ENCODE results near the gene TMEM38B.

TMEM38B gene, protein sequence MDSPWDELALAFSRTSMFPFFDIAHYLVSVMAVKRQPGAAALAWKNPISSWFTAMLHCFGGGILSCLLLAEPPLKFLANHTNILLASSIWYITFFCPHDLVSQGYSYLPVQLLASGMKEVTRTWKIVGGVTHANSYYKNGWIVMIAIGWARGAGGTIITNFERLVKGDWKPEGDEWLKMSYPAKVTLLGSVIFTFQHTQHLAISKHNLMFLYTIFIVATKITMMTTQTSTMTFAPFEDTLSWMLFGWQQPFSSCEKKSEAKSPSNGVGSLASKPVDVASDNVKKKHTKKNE

DNA sequence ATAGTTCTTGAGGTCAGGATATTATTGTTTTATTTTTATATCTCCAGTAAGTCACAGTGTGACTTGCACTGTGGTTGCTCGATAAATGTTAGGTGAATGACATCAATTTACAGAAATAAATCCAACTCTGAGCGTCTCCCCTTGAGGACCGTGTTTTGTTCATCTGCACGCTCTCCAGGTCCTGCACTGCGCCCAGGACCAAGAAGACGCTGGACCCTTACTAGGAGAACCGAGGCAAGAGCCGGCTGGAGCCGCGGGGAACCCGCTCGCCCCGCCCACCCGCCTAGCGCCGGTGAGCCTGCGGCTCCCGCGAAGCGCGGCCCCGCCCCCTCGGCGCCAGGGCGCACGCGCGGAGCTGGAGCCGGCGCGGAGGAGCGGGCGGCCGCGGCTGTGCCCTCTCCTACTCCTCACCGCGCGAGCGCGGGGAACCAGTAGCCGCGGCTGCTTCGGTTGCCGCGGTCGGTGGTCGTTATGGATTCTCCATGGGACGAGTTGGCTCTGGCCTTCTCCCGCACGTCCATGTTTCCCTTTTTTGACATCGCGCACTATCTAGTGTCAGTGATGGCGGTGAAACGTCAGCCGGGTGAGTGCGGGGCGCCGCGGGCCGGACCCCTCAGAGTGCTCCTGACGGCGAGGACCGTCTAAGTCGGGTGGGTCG lies at the start of gene TMEM38B:
Gene TMEM38B (plus strand): TSS at position 352 of the 658 bp plus-strand sequence. CDS start 120 bp downstream, at position 472.
- DNase-seq (ENCODE audit: insufficient read length, low spot score) (peak; percentile 97), FAIRE-seq (peak; percentile 64)
- peak; percentile 76 for TF ChIP-seq POLR2A (IDR thresholded peaks at IDR 0.05; ENCODE audit: low read depth, low read length)

DNA sequence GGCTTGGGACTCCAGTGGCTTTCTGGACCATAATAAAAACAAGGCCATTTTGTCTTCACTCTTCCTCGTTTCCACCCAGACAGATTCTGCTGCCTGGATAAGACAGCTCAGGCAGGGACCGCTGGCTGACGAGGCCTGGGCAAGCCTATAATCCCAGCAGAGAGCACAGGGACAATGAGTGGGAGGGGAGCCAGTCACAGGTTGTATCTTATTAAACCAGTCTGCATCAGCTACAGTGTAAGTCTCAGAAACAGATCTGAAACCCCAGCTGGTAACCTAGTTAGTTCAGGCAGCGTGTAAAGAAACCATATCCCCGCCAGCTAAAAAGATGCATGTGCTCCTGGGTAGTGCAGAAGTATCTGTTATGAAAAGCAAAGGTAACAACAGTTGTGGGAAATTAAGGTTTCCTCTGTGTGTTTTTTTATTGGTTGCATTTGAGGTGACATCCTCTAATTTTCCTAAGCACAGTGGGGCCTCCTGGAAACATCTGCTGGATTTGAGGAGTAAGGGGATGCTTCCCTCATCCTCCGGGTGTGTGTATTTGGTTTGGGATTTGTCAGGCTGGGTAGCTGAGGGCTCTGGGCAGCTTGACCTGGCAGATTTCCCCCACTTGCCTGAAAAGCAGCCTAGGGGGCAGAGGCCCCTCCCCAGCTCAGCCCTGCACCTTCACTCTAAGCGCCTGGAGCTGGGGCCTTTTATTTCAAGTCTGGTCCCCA lies 47.3 kb upstream of the TMEM38B start:
- DNase-seq (ENCODE audit: insufficient read length, low spot score): no peak
- no peak for TF ChIP-seq POLR2A (IDR thresholded peaks at IDR 0.05; ENCODE audit: low read depth, low read length)
- no peak for FAIRE-seq

DNA sequence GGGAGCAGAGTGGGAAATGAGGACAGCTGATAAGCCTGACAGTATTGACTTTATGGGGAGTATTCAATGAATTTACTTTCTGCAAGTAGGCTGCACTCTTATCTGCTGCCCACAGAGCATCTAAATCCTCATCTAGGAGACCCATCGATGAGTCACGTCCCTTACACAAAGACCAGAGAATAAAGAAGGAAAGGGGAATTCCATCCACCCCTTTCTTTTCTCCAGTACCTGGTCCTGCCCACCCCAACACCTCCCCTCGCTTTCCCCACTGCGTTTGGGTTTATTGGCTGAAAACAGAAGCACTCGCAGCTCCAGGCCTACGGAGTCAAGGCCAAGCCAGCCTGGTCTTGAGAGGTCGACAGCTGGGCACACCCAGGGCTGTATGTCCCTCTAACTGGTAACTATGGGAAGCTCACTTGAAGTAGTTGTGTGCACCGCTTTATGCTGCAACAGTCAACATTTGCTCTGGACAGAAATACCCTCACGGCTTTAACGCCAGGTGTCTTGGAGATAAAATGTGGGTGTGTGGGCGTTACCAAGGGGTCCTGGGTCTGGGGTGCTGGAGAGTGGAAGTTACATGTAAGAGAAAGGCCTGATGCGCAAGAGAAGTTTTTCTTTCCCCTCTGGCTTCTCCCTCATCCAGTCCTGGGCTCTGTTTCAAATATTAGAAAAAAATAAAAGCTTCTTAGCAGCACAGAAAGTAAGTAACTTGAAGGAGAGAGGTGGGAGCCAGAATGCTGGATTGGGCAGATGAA lies 46.6 kb upstream of the TMEM38B start:
- no peak for TF ChIP-seq POLR2A (IDR thresholded peaks at IDR 0.05; ENCODE audit: low read depth, low read length)
- FAIRE-seq: no peak
- no peak for DNase-seq (ENCODE audit: insufficient read length, low spot score)

DNA sequence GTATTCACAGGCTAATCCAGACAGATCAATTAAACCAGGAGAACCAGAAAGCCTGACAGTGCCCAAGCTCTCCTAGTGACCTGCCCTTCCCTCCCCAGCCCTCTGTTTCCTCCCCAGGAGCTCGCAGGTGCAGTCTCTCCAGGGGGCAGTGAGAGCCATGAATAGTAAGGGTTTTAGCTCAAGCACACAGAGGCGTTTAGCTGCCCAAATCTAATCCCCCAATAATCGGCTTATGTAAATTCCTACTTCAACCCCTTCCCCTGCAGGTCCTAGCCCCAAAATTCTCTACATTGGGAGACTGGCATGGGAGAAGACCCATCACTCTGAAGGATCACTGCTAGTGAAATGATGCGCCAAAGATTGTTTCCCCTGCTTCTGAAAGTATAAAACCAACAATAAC lies 42.5 kb upstream of the TMEM38B start:
- no peak for TF ChIP-seq POLR2A (IDR thresholded peaks at IDR 0.05; ENCODE audit: low read depth, low read length)
- FAIRE-seq (no peak), DNase-seq (ENCODE audit: insufficient read length, low spot score) (no peak)

DNA sequence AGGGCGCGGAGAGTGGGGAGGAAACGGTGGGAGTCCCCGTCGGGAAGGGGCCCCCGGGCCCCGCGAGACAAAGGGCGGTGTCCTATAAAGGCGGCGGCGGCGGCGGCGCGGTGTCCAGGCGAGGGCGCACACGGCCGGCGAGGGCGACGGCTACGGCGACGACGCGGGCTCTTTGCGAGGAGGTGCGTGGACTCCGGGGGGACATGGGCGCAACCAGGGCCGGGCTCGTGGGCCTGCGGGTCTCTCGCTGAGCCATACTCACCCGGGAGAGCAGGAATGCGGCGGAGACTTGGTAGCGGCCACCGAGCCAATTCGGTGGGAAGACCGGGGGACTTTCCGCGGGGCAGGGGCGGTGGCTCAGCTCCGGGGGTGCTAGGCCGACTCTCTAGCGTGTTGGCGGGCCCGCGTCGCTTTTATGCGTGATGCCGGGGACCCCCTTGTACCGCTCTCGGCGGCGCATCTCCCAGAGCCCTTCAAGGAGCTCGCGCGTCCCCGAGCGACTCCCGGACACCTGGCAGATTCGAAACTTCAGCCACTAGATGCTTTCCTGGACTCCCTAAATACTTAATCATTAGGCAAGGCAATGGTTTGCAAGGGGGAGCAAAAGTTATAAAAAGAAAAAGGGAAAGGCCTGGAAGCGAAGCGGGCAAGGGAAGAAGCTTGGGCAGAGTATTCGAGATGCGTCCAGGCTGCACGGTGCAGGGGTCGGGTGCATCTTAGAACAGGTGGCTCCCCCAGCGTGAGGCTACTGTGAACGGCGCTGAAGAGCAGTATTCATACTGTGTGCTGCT lies 38.0 kb upstream of the TMEM38B start:
- no peak for TF ChIP-seq POLR2A (IDR thresholded peaks at IDR 0.05; ENCODE audit: low read depth, low read length)
- FAIRE-seq (no peak), DNase-seq (ENCODE audit: insufficient read length, low spot score) (no peak)

DNA sequence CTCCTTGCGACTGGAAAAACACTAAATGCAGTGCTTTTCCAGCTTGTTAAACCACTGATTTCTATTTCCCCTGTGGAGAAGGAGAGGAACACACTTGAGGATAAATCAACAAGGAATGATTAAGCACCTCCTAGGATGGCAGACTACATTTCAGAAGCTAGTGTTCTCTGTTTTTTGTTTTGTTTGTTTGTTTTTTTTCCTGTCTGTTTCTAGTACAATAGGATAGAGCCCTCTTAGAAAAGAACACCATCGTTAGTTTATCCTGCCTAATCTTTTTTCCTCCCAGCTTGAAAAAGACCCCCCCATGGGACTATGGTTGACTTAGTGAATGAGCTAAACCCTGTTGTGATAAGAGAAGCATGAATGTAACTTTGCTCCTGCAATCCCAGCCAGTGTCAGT lies 36.0 kb upstream of the TMEM38B start:
- no peak for FAIRE-seq
- DNase-seq (ENCODE audit: insufficient read length, low spot score): no peak
- TF ChIP-seq POLR2A (IDR thresholded peaks at IDR 0.05; ENCODE audit: low read depth, low read length): no peak

DNA sequence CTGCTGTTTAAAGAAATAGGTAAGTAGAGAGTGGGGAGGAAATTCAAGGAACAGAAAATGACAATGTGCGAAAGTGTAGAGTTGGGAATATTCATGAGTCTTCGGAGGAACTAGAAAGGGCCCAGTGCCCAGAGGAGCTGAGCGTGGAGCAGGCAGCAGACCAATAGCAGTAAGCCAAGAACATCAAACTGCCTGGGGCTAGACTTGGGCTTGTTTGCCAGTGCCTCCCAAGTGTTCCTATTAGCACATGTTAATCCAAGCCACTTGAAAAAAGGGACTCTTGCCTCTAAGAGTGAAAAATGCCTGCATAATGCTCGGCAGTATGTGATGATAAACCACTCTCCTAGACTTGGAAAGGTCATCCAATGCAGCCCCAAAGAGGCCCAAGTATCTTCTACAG lies 33.3 kb upstream of the TMEM38B start:
- DNase-seq (ENCODE audit: insufficient read length, low spot score): no peak
- no peak for FAIRE-seq
- no peak for TF ChIP-seq POLR2A (IDR thresholded peaks at IDR 0.05; ENCODE audit: low read depth, low read length)

DNA sequence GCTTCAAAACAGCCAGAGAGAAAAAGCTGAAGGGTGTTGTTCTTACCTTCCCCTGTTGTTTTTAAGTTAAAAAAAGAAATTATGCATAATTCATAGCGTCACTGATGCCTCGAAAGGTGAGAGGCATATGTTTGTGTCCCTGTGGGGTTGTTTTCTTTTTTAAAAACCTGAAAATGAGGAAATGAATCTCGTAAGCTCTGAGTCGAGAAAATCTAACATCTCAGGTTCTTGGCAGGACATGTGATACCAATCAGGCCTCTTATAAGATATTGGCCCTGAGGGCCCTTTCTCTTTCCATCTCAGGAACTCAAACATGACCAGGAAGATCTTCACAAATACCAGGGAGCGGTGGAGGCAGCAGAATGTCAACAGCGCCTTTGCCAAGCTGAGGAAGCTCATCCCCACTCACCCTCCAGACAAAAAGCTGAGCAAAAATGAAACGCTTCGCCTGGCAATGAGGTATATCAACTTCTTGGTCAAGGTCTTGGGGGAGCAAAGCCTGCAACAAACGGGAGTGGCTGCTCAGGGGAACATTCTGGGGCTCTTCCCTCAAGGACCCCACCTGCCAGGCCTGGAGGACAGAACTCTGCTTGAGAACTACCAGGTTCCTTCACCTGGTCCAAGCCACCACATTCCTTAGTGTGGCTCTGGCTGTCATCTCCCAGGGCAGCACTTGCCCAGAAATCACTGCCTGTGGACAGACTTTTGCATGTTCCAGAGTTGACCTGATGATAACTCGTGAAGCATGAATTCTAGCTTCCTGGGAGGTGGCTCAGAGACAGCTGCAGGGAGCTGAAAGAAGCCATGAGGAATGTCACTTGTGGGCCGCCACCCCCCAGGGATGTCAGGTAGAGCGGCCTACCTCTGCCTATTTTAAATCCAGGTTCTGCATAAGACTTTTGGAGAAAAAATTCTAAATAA lies 31.9 kb upstream of the TMEM38B start, which contains the start of gene TAL2:
Gene TAL2 (plus strand): TSS at position 274 of the 921 bp plus-strand sequence. CDS start 40 bp downstream, at position 314.
- FAIRE-seq (no peak), DNase-seq (ENCODE audit: insufficient read length, low spot score) (no peak)

DNA sequence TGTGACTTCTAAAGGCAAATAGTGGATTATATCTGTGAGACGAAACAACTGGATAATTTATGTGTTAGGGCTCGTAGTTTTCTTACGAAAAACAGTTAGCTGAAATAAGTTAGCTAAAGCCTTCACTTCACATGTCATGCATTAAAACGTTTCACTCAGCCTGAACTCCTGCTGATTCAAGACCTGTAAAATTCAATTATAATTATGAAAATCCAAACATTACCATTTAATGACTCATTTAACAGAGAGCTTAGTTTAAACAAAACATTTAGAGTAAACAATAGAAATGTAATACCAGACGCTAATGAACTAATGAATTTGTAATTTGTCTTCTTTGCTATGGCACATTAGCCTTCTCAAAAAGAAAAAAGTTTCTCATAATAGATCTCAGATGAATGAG lies 30.4 kb upstream of the TMEM38B start:
- FAIRE-seq (no peak), DNase-seq (ENCODE audit: insufficient read length, low spot score) (no peak)
- no peak for TF ChIP-seq POLR2A (IDR thresholded peaks at IDR 0.05; ENCODE audit: low read depth, low read length)

More for the DNA sequence above, 31.9 kb upstream of the TMEM38B start, which contains the start of gene TAL2:
- no peak for TF ChIP-seq POLR2A (IDR thresholded peaks at IDR 0.05; ENCODE audit: low read depth, low read length)

DNA sequence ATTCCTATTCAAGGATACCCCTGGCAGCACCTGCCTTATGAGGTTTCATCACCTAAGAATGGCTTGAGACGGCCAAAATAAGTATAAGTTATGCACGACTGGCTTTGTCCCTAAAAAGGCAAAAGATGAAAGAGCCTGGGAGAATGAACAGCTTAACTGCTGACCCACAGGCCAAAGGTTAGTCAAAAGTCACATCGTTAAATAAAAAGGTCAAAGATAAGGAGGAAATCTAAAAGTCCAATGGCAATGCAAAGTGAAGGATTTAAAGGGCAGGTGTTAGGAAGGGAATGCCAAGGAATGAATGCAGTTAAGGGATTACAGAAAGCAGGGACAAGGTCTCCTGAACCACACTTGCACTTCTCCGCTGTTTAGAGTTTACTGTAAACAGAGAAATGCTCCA lies 26.5 kb upstream of the TMEM38B start:
- no peak for TF ChIP-seq POLR2A (IDR thresholded peaks at IDR 0.05; ENCODE audit: low read depth, low read length)
- FAIRE-seq: no peak
- DNase-seq (ENCODE audit: insufficient read length, low spot score): no peak

DNA sequence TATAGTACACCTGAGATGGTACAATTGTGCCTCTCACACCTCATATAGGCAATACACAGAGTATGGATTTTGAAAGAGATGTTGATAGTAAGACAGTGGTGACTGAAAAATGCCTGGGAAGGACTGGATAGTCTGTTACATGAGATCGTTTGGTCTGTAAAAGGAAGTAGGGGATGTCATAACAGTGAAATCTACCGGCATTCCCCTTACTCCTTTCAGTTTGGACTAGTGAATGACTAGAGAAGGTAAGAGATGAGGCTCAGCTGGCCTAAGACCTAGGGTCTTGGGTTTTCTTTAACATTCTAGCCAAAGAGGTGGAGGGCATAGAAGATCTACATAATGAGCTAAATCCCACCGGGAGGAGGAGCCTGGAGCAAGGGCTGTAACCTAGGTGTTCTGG lies 24.0 kb upstream of the TMEM38B start:
- DNase-seq (ENCODE audit: insufficient read length, low spot score) (no peak), FAIRE-seq (no peak)
- TF ChIP-seq POLR2A (IDR thresholded peaks at IDR 0.05; ENCODE audit: low read depth, low read length): no peak

DNA sequence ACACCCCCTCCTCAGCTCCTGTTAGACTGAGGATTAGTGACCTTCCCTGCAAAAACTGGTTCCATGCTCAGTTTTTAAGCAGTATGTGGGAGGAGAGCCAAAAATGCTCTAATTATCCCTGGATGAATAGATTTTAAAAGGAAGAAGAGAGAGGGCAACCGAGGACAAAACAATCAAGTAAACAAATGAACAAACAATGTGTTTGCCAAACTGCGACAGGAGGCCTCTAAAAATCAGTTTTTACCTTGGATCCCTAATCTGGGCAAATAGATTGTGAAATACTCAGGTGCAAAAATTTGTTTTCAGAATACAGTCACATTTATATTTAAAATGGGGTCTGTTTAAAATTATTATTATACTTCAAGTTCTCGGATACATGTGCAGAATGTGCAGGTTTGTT lies 23.6 kb upstream of the TMEM38B start:
- DNase-seq (ENCODE audit: insufficient read length, low spot score) (no peak), FAIRE-seq (no peak)
- TF ChIP-seq POLR2A (IDR thresholded peaks at IDR 0.05; ENCODE audit: low read depth, low read length): no peak
